ENCODE results near the gene ZP1. TPM values are rescaled to one million over a fixed set of nuclear protein-coding genes. Genes with fewer than 3 reads are reported as not detected.

The ZP1 gene
- total and polyA plus RNA-seq, 4 donors = 0.72 TPM; not detected in 3

DNA sequence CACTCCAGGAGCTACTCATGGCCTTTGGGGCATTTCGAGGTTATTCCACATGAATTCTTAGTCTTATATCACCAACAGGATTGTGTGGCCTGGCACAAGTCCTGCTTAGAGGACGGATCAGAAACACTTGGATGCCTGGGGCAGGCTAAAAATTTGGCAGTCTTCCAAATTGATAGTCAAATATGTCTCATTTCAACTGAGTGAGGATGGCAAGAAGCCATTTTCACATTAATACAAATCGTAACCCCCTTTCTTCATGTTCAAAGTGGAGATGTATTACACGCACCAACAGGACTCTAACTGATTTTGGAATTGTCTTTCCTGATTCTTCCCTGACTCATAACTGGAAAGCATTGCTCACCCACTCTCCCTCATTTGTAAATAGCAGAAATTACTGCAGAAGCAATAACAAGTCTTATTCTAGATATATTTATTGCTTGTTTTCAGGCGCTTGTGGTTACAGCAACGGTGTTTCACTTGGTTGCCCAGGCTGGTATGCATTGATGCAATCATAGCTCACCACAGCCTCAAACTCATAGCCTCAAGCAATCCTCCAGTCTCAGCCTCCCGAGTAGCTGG is 35.8 kb upstream of the ZP1 start:
- DNase-seq (ENCODE audit: low read depth in 4 of 6, low spot score in 6 of 6) = peak in 2 of 6 donors; percentile 26 to 48

DNA sequence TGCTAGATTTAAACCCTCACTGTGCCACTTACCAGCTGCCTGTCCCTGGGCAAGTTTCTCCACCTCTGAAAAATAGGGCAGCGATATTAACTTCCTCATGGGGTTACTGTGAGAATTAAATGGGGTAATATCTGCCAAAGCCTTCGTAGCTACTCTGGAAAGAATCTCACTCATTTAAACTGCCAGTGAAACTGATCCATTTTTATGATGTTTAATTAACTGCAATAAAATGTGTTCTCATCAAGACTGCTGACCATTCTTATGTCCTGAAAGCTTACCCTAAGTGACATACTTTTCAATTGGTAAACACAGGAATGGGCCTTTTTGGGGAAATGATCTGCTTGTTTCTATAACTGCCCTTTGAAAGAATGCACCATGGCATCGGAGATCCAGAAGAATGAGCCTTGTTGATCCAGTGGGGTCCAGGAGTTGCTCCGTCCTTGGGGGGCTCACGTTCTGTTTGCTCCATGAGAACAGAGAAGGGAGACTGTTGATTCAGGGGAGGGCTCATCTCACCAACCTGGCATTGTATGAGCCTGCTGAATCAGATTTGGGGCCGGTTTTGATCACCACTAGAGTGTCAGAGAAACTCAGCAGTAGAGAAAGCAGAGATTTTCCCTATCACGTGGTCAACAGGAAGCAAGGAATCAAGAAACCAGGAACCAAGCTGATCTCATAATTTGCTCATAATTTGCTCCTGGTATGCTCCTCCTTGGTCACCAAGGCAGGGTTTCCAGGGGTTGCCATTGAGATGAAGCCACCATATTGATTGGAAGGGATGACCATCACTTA is 32.4 kb upstream of the ZP1 start:
- H3K9me3 ChIP-seq (ENCODE audit: control insufficient read depth, insufficient read depth, low read length) = no peaks in the 10 kb centered on the region
- peaks cover 4% of the 10 kb centered on the region for H3K4me1 ChIP-seq (ENCODE audit: control insufficient read depth, insufficient read depth, low read length)
- 79% methylated on average over 4 of the region's 7 CpGs for WGBS (ENCODE audit: insufficient coverage)

More for the DNA sequence above, 35.8 kb upstream of the ZP1 start:
- H3K36me3 ChIP-seq (ENCODE audit: control insufficient read depth, insufficient read depth, low read length) = no peaks in the 10 kb centered on the region
- peaks cover 3% of the 10 kb centered on the region for H3K4me1 ChIP-seq (ENCODE audit: control insufficient read depth, insufficient read depth, low read length)
- no peak overlapping the region for H3K27ac ChIP-seq (ENCODE audit: low read depth, low read length)
- no peaks in the 10 kb centered on the region for H3K9me3 ChIP-seq (ENCODE audit: control insufficient read depth, insufficient read depth, low read length)
- 77% methylated on average over 2 of the region's 7 CpGs for WGBS (ENCODE audit: insufficient coverage)
- no peak overlapping the region for H3K4me3 ChIP-seq (ENCODE audit: low read depth, low read length)
- H3K27me3 ChIP-seq (ENCODE audit: control insufficient read depth, insufficient read depth, low read length) = no peaks in the 10 kb centered on the region

DNA sequence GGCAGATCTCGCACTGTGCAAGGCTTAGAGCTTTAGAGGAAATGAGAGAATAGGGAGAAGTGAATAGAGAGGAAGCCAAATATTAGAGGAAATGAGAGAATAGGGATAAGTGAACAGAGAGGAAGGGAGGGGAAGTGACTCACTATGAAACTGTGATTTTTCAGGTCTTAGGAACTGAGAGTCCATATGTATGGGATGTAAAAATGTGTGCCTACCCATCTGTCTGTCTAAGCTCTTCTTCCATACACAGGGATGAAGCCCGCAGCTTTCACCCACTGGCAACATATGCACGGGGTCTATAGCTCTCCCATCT is 31.9 kb upstream of the ZP1 start:
- DNase-seq (ENCODE audit: low read depth in 4 of 6, low spot score in 6 of 6) = no peak

More for the DNA sequence above, 32.4 kb upstream of the ZP1 start:
- no peaks in the 10 kb centered on the region for H3K36me3 ChIP-seq (ENCODE audit: control insufficient read depth, insufficient read depth, low read length)
- no peak overlapping the region for H3K4me3 ChIP-seq (ENCODE audit: low read depth, low read length)
- DNase-seq (ENCODE audit: low read depth in 4 of 6, low spot score in 6 of 6) = peak in 1 of 6 donors; percentile 12
- no peaks in the 10 kb centered on the region for H3K27me3 ChIP-seq (ENCODE audit: control insufficient read depth, insufficient read depth, low read length)
- no peak overlapping the region for H3K27ac ChIP-seq (ENCODE audit: low read depth, low read length)

DNA sequence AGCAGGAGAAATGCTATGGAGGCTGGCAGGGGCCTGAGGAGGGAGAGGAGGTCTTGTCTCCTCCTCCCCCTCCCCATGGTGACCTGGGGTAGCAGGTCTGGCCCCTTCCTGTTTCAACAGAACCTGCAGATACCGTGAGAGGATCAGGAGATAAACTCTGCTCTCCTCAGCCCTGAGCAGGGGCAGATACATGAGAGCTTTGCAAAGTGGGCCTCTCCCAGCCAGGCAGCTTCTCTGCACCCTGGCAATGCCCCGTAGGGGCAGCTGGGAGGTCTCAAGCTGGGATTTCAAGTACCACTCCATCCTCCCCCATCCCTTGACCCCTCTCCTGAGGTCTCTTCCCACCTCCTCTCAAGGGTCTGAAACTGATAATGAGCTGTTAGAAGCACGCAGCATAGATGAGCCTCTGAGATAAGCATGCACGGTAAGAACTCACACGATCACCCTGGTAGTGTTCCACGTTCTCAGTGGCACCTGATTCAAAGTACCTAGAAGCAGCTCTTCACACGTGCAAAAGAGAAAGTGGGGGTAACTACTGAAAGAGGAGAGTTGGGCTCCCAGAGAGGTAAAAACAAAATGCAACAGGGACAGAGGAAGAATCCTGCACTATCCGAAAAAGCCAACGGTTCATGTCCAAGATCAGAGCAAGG is 30.4 kb upstream of the ZP1 start:
- DNase-seq (ENCODE audit: low read depth in 4 of 6, low spot score in 6 of 6) = no peak
- H3K4me3 ChIP-seq (ENCODE audit: low read depth, low read length) = no peak overlapping the region

More for the DNA sequence above, 31.9 kb upstream of the ZP1 start:
- no peak overlapping the region for H3K27ac ChIP-seq (ENCODE audit: low read depth, low read length)
- no peaks in the 10 kb centered on the region for H3K27me3 ChIP-seq (ENCODE audit: control insufficient read depth, insufficient read depth, low read length)
- H3K4me3 ChIP-seq (ENCODE audit: low read depth, low read length) = no peak overlapping the region
- WGBS (ENCODE audit: insufficient coverage) = 93% methylated on average over 1 of the region's 3 CpGs
- no peaks in the 10 kb centered on the region for H3K36me3 ChIP-seq (ENCODE audit: control insufficient read depth, insufficient read depth, low read length)
- H3K9me3 ChIP-seq (ENCODE audit: control insufficient read depth, insufficient read depth, low read length) = no peaks in the 10 kb centered on the region
- H3K4me1 ChIP-seq (ENCODE audit: control insufficient read depth, insufficient read depth, low read length) = peaks cover 9% of the 10 kb centered on the region

DNA sequence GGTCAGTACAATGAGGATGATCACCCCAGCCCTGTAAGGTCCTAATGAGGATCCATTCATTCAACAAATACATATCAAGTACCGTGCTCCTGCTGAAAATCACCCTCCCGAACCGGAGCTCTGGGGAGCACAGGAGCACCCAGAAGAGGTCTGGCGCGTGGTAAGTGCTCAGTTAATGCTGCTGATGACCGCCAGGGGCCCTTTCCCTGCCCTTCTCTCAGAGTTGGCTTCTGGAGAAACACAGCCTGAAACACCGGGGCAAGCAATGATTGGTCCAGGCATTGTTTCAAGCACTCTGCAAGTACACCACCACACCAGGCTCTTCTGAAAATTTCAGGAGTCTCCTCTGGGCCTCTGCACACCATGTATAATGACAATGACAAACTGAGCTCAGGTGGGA is 29.2 kb upstream of the ZP1 start:
- peaks cover 28% of the 10 kb centered on the region for H3K4me1 ChIP-seq (ENCODE audit: control insufficient read depth, insufficient read depth, low read length)
- 47% methylated on average over 7 of the region's 7 CpGs for WGBS (ENCODE audit: insufficient coverage)
- no peaks in the 10 kb centered on the region for H3K36me3 ChIP-seq (ENCODE audit: control insufficient read depth, insufficient read depth, low read length)
- H3K4me3 ChIP-seq (ENCODE audit: low read depth, low read length) = no peak overlapping the region
- no peaks in the 10 kb centered on the region for H3K27me3 ChIP-seq (ENCODE audit: control insufficient read depth, insufficient read depth, low read length)
- H3K27ac ChIP-seq (ENCODE audit: low read depth, low read length) = no peak overlapping the region
- no peak for DNase-seq (ENCODE audit: low read depth in 4 of 6, low spot score in 6 of 6)
- no peaks in the 10 kb centered on the region for H3K9me3 ChIP-seq (ENCODE audit: control insufficient read depth, insufficient read depth, low read length)

More for the DNA sequence above, 30.4 kb upstream of the ZP1 start:
- WGBS (ENCODE audit: insufficient coverage) = 82% methylated on average over 9 of the region's 9 CpGs
- no peaks in the 10 kb centered on the region for H3K9me3 ChIP-seq (ENCODE audit: control insufficient read depth, insufficient read depth, low read length)
- H3K27ac ChIP-seq (ENCODE audit: low read depth, low read length) = no peak overlapping the region
- H3K27me3 ChIP-seq (ENCODE audit: control insufficient read depth, insufficient read depth, low read length) = no peaks in the 10 kb centered on the region
- peaks cover 21% of the 10 kb centered on the region for H3K4me1 ChIP-seq (ENCODE audit: control insufficient read depth, insufficient read depth, low read length)
- H3K36me3 ChIP-seq (ENCODE audit: control insufficient read depth, insufficient read depth, low read length) = no peaks in the 10 kb centered on the region

DNA sequence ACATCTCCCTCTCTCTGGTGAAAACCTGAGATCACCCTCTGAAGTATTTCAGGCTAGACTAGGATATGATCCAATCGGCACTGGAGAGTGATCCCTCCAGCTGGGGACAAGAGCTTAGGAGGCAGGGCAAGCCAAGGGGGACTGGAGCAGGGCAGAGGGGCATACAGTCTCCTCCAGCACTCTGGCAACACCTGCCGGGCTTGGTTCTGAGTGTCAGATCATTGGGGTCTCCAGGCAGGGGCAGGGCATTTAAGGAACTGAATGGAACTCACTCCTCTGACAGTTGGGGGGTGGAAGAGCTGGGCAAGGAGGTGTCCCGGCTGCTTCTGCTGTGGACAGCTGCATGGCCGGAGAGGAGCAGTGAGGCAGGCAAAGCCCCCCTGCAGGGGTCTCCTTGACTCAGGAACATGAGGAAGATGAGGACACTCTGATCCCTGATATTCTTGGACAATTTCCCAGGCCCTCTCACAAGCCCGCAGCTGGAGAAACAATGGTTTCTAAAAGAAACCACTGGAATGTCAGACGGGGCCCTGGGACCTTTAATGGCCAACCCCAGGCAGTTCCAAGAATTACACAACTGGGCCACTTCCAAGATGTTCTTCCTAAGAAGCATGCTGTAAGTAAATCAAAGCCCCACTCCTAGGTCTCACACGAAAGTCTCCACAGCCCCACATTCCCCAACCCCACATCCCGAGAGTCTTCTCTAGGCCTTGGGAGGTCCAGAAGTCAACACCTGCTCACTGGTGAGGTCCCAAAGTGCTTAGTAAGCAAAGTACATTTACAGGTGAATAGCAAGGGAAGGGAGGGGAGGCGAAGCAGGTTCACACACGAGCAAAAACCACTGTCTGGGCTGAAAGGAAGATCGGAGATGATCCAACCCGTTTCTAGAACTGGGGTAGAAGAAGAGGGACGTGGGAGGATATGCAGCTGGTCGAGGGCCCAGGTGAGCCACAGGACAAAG is 26.6 kb upstream of the ZP1 start:
- no peaks in the 10 kb centered on the region for H3K9me3 ChIP-seq (ENCODE audit: control insufficient read depth, insufficient read depth, low read length)
- H3K27ac ChIP-seq (ENCODE audit: low read depth, low read length) = peak overlapping the region; percentile 89
- H3K4me1 ChIP-seq (ENCODE audit: control insufficient read depth, insufficient read depth, low read length) = peaks cover 48% of the 10 kb centered on the region
- H3K4me3 ChIP-seq (ENCODE audit: low read depth, low read length) = no peak overlapping the region
- peaks cover 7% of the 10 kb centered on the region for H3K36me3 ChIP-seq (ENCODE audit: control insufficient read depth, insufficient read depth, low read length)
- H3K27me3 ChIP-seq (ENCODE audit: control insufficient read depth, insufficient read depth, low read length) = no peaks in the 10 kb centered on the region
- 62% methylated on average over 8 of the region's 14 CpGs for WGBS (ENCODE audit: insufficient coverage)
- peak in 3 of 6 donors; percentile 6 to 88 (median 36) for DNase-seq (ENCODE audit: low read depth in 4 of 6, low spot score in 6 of 6)

DNA sequence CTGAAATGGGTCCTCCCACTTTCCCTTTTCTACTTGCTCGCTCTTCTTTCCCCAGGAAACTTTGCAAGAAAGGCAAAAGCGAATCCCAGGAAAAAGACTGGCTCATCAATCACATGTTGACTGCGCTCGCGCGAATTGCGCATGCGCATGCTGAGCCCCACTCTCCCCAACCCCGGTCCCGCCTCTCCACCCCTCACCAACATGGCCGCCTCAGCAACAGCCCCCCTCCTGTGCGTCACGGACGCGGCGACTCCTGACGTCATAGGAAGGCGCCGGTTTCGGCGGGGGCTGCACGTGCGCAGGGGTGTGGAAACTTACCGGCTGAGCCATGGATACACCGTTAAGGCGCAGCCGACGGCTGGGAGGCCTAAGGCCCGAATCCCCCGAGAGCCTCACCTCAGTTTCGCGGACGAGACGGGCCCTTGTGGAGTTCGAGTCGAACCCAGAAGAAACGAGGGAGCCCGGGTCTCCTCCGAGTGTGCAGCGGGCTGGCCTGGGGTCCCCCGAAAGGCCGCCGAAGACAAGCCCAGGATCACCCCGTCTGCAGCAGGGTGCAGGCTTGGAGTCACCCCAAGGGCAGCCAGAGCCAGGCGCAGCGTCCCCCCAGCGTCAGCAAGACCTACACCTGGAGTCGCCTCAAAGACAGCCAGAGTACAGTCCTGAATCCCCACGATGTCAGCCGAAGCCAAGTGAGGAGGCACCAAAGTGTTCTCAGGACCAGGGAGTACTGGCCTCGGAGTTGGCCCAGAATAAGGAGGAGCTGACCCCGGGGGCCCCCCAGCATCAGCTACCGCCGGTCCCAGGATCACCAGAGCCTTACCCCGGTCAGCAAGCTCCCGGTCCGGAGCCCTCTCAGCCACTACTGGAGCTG is 25.3 kb upstream of the ZP1 start, which contains the start of gene CCDC86:
CCDC86 (plus strand) TSS at position 317 of the 871 bp plus-strand sequence; CDS start at position 329, 12 bp downstream.
- no peaks in the 10 kb centered on the region for H3K27me3 ChIP-seq (ENCODE audit: control insufficient read depth, insufficient read depth, low read length)
- peaks cover 48% of the 10 kb centered on the region for H3K4me1 ChIP-seq (ENCODE audit: control insufficient read depth, insufficient read depth, low read length)
- under 1% methylated on average over 57 of the region's 57 CpGs for WGBS (ENCODE audit: insufficient coverage)
- H3K27ac ChIP-seq (ENCODE audit: low read depth, low read length) = peak within 1 kb of the TSS; percentile 89
- H3K36me3 ChIP-seq (ENCODE audit: control insufficient read depth, insufficient read depth, low read length) = peaks cover 7% of the 10 kb centered on the region
- peak within 1 kb of the TSS; percentile 83 for H3K4me3 ChIP-seq (ENCODE audit: low read depth, low read length)
- peak; percentile 92 to 99 (median 94) for DNase-seq (ENCODE audit: low read depth in 4 of 6, low spot score in 6 of 6)
- no peaks in the 10 kb centered on the region for H3K9me3 ChIP-seq (ENCODE audit: control insufficient read depth, insufficient read depth, low read length)

GRCh38 chr11:60842668-60843600 is 24.4 kb upstream of the ZP1 start:
- Histone ChIP-seq H3K36me3 (ENCODE audit: control insufficient read depth, insufficient read depth, low read length) (peaks cover 14% of the 10 kb centered on the region), H3K4me1 (ENCODE audit: control insufficient read depth, insufficient read depth, low read length) (peaks cover 48% of the 10 kb centered on the region), H3K4me3 (ENCODE audit: low read depth, low read length) (peak overlapping the region; percentile 83), H3K27me3 (ENCODE audit: control insufficient read depth, insufficient read depth, low read length) (no peaks in the 10 kb centered on the region), H3K27ac (ENCODE audit: low read depth, low read length) (no peak overlapping the region), H3K9me3 (ENCODE audit: control insufficient read depth, insufficient read depth, low read length) (no peaks in the 10 kb centered on the region)
- no peak for DNase-seq (ENCODE audit: low read depth in 4 of 6, low spot score in 6 of 6)
- 6% methylated on average over 16 of the region's 23 CpGs for WGBS (ENCODE audit: insufficient coverage)

All from spinal cord (tissue), 10 donors.